H1 (cell line): ENCODE measurements around the gene B3GALNT1. TPM values are rescaled to one million over a fixed set of nuclear protein-coding genes. Genes with fewer than 3 reads are reported as not detected.

Source experiments
- CTCF ChIA-PET: fragments of 300-600 bp; sonication (Branson Sonifier 250); formaldehyde crosslinking; loops from one replicate; lab custom pipeline; 2021; ENCODE audit not compliant: partially characterized antibody; lab: Charles Lee
- POLR2A ChIA-PET: fragments of 300-600 bp; sonication (Branson Sonifier 250); formaldehyde crosslinking; loops from one replicate; lab custom pipeline; 2021; ENCODE audit warnings: inconsistent platforms; ENCODE audit not compliant: partially characterized antibody; lab: Charles Lee
- DNase-seq, 2 experiments: peaks; one replicate each; pipeline versions ENCODE4 v3.0.0 to v3.0.0-alpha.2; 2010 to 2022; ENCODE audit warnings: low spot score in 2 of 2, low read depth in 1 of 2, mixed read lengths in 1 of 2
- FAIRE-seq: peaks from 2 replicates; lab custom pipeline; 2011; peaks lifted over from hg19 to GRCh38; lab: Jason Lieb, UNC
- H2AFZ ChIP-seq: 2 replicates; pipeline ENCODE4 v1.8.1; 2012; ENCODE audit warnings: low read length, inconsistent platforms
- H2AK5ac ChIP-seq: 2 replicates; pipeline ENCODE4 v1.6.1; 2013; ENCODE audit warnings: low read depth, low read length
- H2BK120ac ChIP-seq: replicated peaks from 2 replicates; pipeline ENCODE3; 2013; ENCODE audit warnings: low read depth, low read length, inconsistent platforms
- H2BK12ac ChIP-seq: 2 replicates; pipeline ENCODE4 v1.6.1; 2013; ENCODE audit warnings: low read depth, low read length
- H2BK15ac ChIP-seq: 2 replicates; pipeline ENCODE4 v1.6.1; 2013; ENCODE audit warnings: low read length
- H2BK20ac ChIP-seq: 2 replicates; pipeline ENCODE4 v1.6.1; 2013; ENCODE audit warnings: low read length
- H2BK5ac ChIP-seq: 2 replicates; pipeline ENCODE4 v1.6.1; 2013; ENCODE audit warnings: low read depth, low read length
- H3K14ac ChIP-seq: 2 replicates; pipeline ENCODE4 v1.6.1; 2013; ENCODE audit warnings: inconsistent platforms; ENCODE audit not compliant: insufficient read length
- H3K18ac ChIP-seq: 2 replicates; pipeline ENCODE4 v1.6.1; 2013; ENCODE audit warnings: low read length; ENCODE audit errors: extremely low read depth
- H3K23ac ChIP-seq: 2 replicates; pipeline ENCODE4 v1.6.1; 2013; ENCODE audit warnings: inconsistent platforms; ENCODE audit not compliant: insufficient read length
- H3K23me2 ChIP-seq: 2 replicates; pipeline ENCODE4 v1.6.1; 2013; ENCODE audit warnings: low read depth, low read length
- H3K27ac ChIP-seq: 2 replicates; pipeline ENCODE4 v1.6.1; 2011; ENCODE audit warnings: low read depth, low read length, inconsistent platforms
- H3K27me3 ChIP-seq, 4 experiments: replicated peaks in 1 of 4; 1 replicate in 1 of 4; 2 replicates in 3 of 4; pipeline versions ENCODE4 v1.6.1 to v1.8.1; 2011 to 2013; ENCODE audit warnings: low read length in 3 of 4, mild to moderate bottlenecking in 3 of 4, inconsistent platforms in 2 of 4, mixed read lengths in 2 of 4, moderate library complexity in 1 of 4; ENCODE audit not compliant: control insufficient read depth in 3 of 4, insufficient read depth in 3 of 4; ENCODE audit errors: extremely low read depth in 1 of 4
- H3K36me3 ChIP-seq, 4 experiments: 2 replicates each; pipeline versions ENCODE4 v1.6.1 to v1.8.1; 2011 to 2013; ENCODE audit warnings: mild to moderate bottlenecking in 4 of 4, low read length in 3 of 4, moderate library complexity in 2 of 4, control low read depth in 1 of 4, inconsistent platforms in 1 of 4; ENCODE audit not compliant: insufficient read depth in 4 of 4, control insufficient read depth in 2 of 4
- H3K4ac ChIP-seq: replicated peaks from 2 replicates; pipeline ENCODE3; 2013; ENCODE audit warnings: low read length, low read depth, mixed read lengths, inconsistent platforms; ENCODE audit not compliant: insufficient read length
- H3K4me1 ChIP-seq, 4 experiments: replicated peaks in 1 of 4; 1 replicate in 1 of 4; 2 replicates in 3 of 4; pipeline versions ENCODE4 v1.6.1 to v1.8.1; 2011 to 2013; ENCODE audit warnings: low read length in 3 of 4, inconsistent platforms in 2 of 4, mixed read lengths in 1 of 4; ENCODE audit not compliant: insufficient read depth in 4 of 4, control insufficient read depth in 3 of 4
- H3K4me2 ChIP-seq, 2 experiments: 2 replicates each; pipeline versions ENCODE4 v1.6.1 to v1.8.1; 2011 to 2013; ENCODE audit warnings: low read depth in 2 of 2, low read length in 2 of 2, control low read depth in 1 of 2, inconsistent platforms in 1 of 2, mild to moderate bottlenecking in 1 of 2; ENCODE audit not compliant: insufficient read depth in 1 of 2
- H3K4me3 ChIP-seq, 4 experiments: fragments of 200-600, 300-600 bp in 1 of 4; sonication (generic), shearing (Covaris generic), sonication (Bioruptor Twin) in 1 of 4; 2 replicates each; pipeline versions ENCODE4 v1.5.1 to v1.8.1; 2011 to 2016; ENCODE audit warnings: low read length in 4 of 4, low read depth in 3 of 4, control low read depth in 2 of 4, inconsistent platforms in 2 of 4, mild to moderate bottlenecking in 2 of 4, mixed read lengths in 1 of 4, moderate library complexity in 1 of 4; ENCODE audit not compliant: insufficient read depth in 2 of 4; ENCODE audit errors: extremely low read depth in 1 of 4
- H3K56ac ChIP-seq: replicated peaks from 2 replicates; pipeline ENCODE3; 2013; ENCODE audit warnings: low read depth, mild to moderate bottlenecking, mixed read lengths, low read length, inconsistent platforms; ENCODE audit not compliant: insufficient read length
- H3K79me1 ChIP-seq: 2 replicates; pipeline ENCODE4 v1.6.1; 2013; ENCODE audit warnings: low read depth, low read length, control low read depth
- H3K79me2 ChIP-seq, 2 experiments: 2 replicates each; pipeline versions ENCODE4 v1.6.1 to v1.8.1; 2012 to 2013; ENCODE audit warnings: low read length in 2 of 2, mild to moderate bottlenecking in 2 of 2, inconsistent platforms in 1 of 2; ENCODE audit not compliant: insufficient read depth in 2 of 2, control insufficient read depth in 1 of 2
- H3K9ac ChIP-seq, 4 experiments: replicated peaks in 1 of 4; 1 replicate in 1 of 4; 2 replicates in 3 of 4; pipeline versions ENCODE4 v1.6.1 to v1.8.1; 2011 to 2013; ENCODE audit warnings: low read depth in 3 of 4, low read length in 3 of 4, control low read depth in 2 of 4, mild to moderate bottlenecking in 2 of 4, moderate library complexity in 2 of 4, inconsistent platforms in 1 of 4; ENCODE audit errors: extremely low read depth in 1 of 4
- H3K9me3 ChIP-seq, 2 experiments: 2 replicates each; pipeline versions ENCODE4 v1.6.1 to v1.8.1; 2012 to 2013; ENCODE audit warnings: mild to moderate bottlenecking in 2 of 2, moderate library complexity in 2 of 2, control low read depth in 1 of 2, inconsistent platforms in 1 of 2, low read depth in 1 of 2, low read length in 1 of 2, mixed read lengths in 1 of 2; ENCODE audit not compliant: insufficient read depth in 2 of 2
- H4K20me1 ChIP-seq, 2 experiments: replicated peaks in 1 of 2; 2 replicates each; pipeline versions ENCODE3 to v1.8.1; 2011 to 2013; ENCODE audit warnings: inconsistent platforms in 2 of 2, low read length in 2 of 2, mild to moderate bottlenecking in 1 of 2; ENCODE audit not compliant: insufficient read depth in 2 of 2, control insufficient read depth in 1 of 2
- H4K5ac ChIP-seq: 2 replicates; pipeline ENCODE4 v1.6.1; 2013; ENCODE audit warnings: low read length, low read depth, mixed read lengths, inconsistent platforms; ENCODE audit not compliant: insufficient read length
- H4K8ac ChIP-seq: 2 replicates; pipeline ENCODE4 v1.8.0; 2013; ENCODE audit warnings: mild to moderate bottlenecking, moderate library complexity, low read length, inconsistent platforms; ENCODE audit not compliant: insufficient read depth; ENCODE audit errors: extremely low read depth
- H4K91ac ChIP-seq: replicated peaks from 2 replicates; pipeline ENCODE3; 2013; ENCODE audit warnings: low read length, mixed read lengths, inconsistent platforms; ENCODE audit not compliant: insufficient read length
- CREB1 ChIP-seq: IDR thresholded peaks from 2 replicates; pipeline ENCODE4 v1.6.1; 2012; ENCODE audit warnings: inconsistent platforms
- EGR1 ChIP-seq: IDR thresholded peaks from 2 replicates; pipeline ENCODE4 v1.6.1; 2011; ENCODE audit warnings: low read depth, low read length, borderline replicate concordance
- KDM5A ChIP-seq: fragments of 200-600 bp; IDR thresholded peaks from 2 replicates; pipeline ENCODE4 v1.7.1; 2012; ENCODE audit warnings: mild to moderate bottlenecking, low read length, inconsistent platforms, mixed read lengths
- MAX ChIP-seq: IDR thresholded peaks from 2 replicates; pipeline ENCODE4 v1.6.1; 2012; ENCODE audit warnings: inconsistent platforms
- NRF1 ChIP-seq: IDR thresholded peaks from 2 replicates; pipeline ENCODE4 v1.6.1; 2011; ENCODE audit warnings: mild to moderate bottlenecking, low read depth, low read length, improper control_type of control experiment
- PHF8 ChIP-seq: fragments of 200-600 bp; sonication (generic); conservative IDR thresholded peaks from 2 replicates; pipeline ENCODE4 v1.7.1; 2012; ENCODE audit warnings: low read depth, mild to moderate bottlenecking, inconsistent platforms, low read length, moderate library complexity
- SRF ChIP-seq: IDR thresholded peaks from 2 replicates; pipeline ENCODE4 v1.6.1; 2011; ENCODE audit warnings: mild to moderate bottlenecking, low read depth, low read length, moderate library complexity
- ZNF274 ChIP-seq: IDR thresholded peaks from 2 replicates; pipeline ENCODE4 v1.7.0; 2012; ENCODE audit warnings: low read length, borderline replicate concordance; ENCODE audit errors: extremely low read depth
- WGBS, 2 experiments: shearing (Covaris generic) in 1 of 2; methylation state at CpG; one replicate each; pipeline versions ENCODE4 v1.1.6 to v1.1.7; 2013 to 2015; ENCODE audit warnings: low lambda C conversion rate in 2 of 2, mixed read lengths in 2 of 2, inconsistent platforms in 1 of 2, low coverage in 1 of 2, missing lambda C conversion rate in 1 of 2; ENCODE audit not compliant: insufficient replicate concordance in 2 of 2, insufficient coverage in 1 of 2, insufficient read length in 1 of 2; ENCODE audit errors: extremely low coverage in 1 of 2, missing lambda C conversion rate in 1 of 2; 5-methylcytosine and 5-hydroxymethylcytosine counted together
- polyA plus RNA-seq, 7 experiments: library from polyadenylated mRNA; depleted of rRNA in 3 of 7; stranded (reverse) in 5 of 7; unstranded in 2 of 7; fragments of >200 nt in 5 of 7; fragments of 200-250 nt in 2 of 7; gene quantifications; 1 replicate in 5 of 7; 2 replicates in 1 of 7; 4 replicates in 1 of 7; pipeline versions ENCODE4 v1.2.1 to v1.2.3, GENCODE V29; 2011 to 2013; ENCODE audit warnings: missing spikeins in 2 of 7, mixed read lengths in 2 of 7
- total RNA-seq: library from RNA; stranded (reverse); fragmentation: NEBNext Ultra II Directional; extraction: Animal tissue kit (Norgen Biotek cat#: 25700); gene quantifications from 2 replicates; pipeline ENCODE4 v1.2.1, GENCODE V29; 2021

The B3GALNT1 gene
- total and polyA plus RNA-seq, 2 of the 8 experiments (the other 6 are each of a cell fraction or from before 2014, with no cell fraction given) = 5.0 to 8.1 TPM

GRCh38 chr3:161066930-161067329 lies 38.2 kb downstream of the B3GALNT1 start:
- no peaks in the 10 kb centered on the region for H3K79me1 ChIP-seq
- no peak overlapping the region for H3K56ac ChIP-seq
- H3K4me1 ChIP-seq = peaks cover 0 to 4% (median 0%) of the 10 kb centered on the region in 4 experiments; a peak in 1 of 7 replicates
- no peak overlapping the region for H4K5ac ChIP-seq
- no peak overlapping the region for H4K8ac ChIP-seq
- no peak overlapping the region for H3K4ac ChIP-seq
- H2BK12ac ChIP-seq = no peak overlapping the region
- ChIA-PET POLR2A (interaction anchor here (1.1 kb wide), 1 partner anchor 154 kb away, joined by 3 read pairs; the partner anchor contains the start of gene NMD3), CTCF (interaction anchor here (0.8 to 1.2 kb wide), 2 partner anchors 16 to 31 kb away, joined by 3 to 4 read pairs; no protein-coding TSS in a partner anchor)
- H2BK120ac ChIP-seq = no peak overlapping the region
- no peak overlapping the region for H3K27ac ChIP-seq
- H3K9me3 ChIP-seq = no peaks in the 10 kb centered on the region
- H3K18ac ChIP-seq = no peak overlapping the region
- no peak for FAIRE-seq
- no peak overlapping the region for H2BK5ac ChIP-seq
- no peak overlapping the region for H4K91ac ChIP-seq
- H4K20me1 ChIP-seq = no peaks in the 10 kb centered on the region
- H3K79me2 ChIP-seq = no peaks in the 10 kb centered on the region
- no peaks in the 10 kb centered on the region; a peak in 1 of 8 replicates for H3K36me3 ChIP-seq
- no peak overlapping the region for H2BK20ac ChIP-seq
- WGBS, 2 experiments = 79% methylated on average over 3 of the region's 3 CpGs; no CpG with 5 or more reads in 1 of the 2 experiments
- H3K4me3 ChIP-seq = no peak overlapping the region
- H3K27me3 ChIP-seq = no peaks in the 10 kb centered on the region
- H3K4me2 ChIP-seq = no peak overlapping the region
- DNase-seq = no peak
- H3K23me2 ChIP-seq = no peaks in the 10 kb centered on the region
- H3K9ac ChIP-seq = no peak overlapping the region
- H2BK15ac ChIP-seq = no peak overlapping the region
- TF ChIP-seq NRF1 (no peak), SRF (no peak), MAX (no peak), PHF8 (no peak), EGR1 (no peak), ZNF274 (no peak), CREB1 (no peak), KDM5A (no peak)
- H2AK5ac ChIP-seq = no peak overlapping the region
- no peak overlapping the region for H3K14ac ChIP-seq
- no peak overlapping the region for H3K23ac ChIP-seq
- no peak overlapping the region for H2AFZ ChIP-seq
